Osteocyte (in vitro differentiated cells): Measurements from ENCODE around the gene FABP6. TPM values are rescaled to one million over a fixed set of nuclear protein-coding genes. Genes with fewer than 3 reads are reported as not detected.

Experiments
- DNase-seq: peaks from one replicate; pipeline ENCODE4 v3.0.0; 2021; ENCODE audit warnings: mixed read lengths; ENCODE audit not compliant: unreplicated experiment; ENCODE audit errors: extremely low spot score
- H3K27ac Mint-ChIP-seq: one replicate; pipeline ENCODE4 v1.8.0; 2021; ENCODE audit warnings: mild to moderate bottlenecking, mixed read lengths; ENCODE audit not compliant: unreplicated experiment
- H3K27me3 Mint-ChIP-seq: one replicate; pipeline ENCODE4 v1.8.0; 2021; ENCODE audit warnings: mixed read lengths; ENCODE audit not compliant: unreplicated experiment
- H3K36me3 Mint-ChIP-seq: one replicate; pipeline ENCODE4 v1.8.0; 2021; ENCODE audit warnings: mixed read lengths; ENCODE audit not compliant: unreplicated experiment
- H3K4me1 Mint-ChIP-seq: one replicate; pipeline ENCODE4 v1.8.0; 2021; ENCODE audit warnings: mixed read lengths; ENCODE audit not compliant: unreplicated experiment
- H3K4me3 Mint-ChIP-seq: one replicate; pipeline ENCODE4 v1.8.0; 2021; ENCODE audit warnings: mild to moderate bottlenecking, moderate library complexity, mixed read lengths; ENCODE audit not compliant: unreplicated experiment
- H3K9me3 Mint-ChIP-seq: one replicate; pipeline ENCODE4 v1.8.0; 2021; ENCODE audit warnings: mixed read lengths; ENCODE audit not compliant: unreplicated experiment
- total RNA-seq: library from RNA; stranded (reverse); gene quantifications from 2 replicates; pipeline ENCODE4 v1.2.1, GENCODE V29; 2021
- TF ChIP-seq, protein P1 (sequence below): fragments of 200-600 bp; sonication (generic); IDR thresholded peaks from 2 replicates; pipeline ENCODE4 v1.5.0; 2021; ENCODE audit warnings: antibody characterized with exemption, mild to moderate bottlenecking, moderate library complexity

Gene FABP6
- total RNA-seq, 1 donor from 2014 or later: not detected

- Mint-ChIP-seq H3K4me3 (no peak overlapping the region), H3K36me3 (peaks cover 5% of the 10 kb centered on the region), H3K27ac (no peak overlapping the region), H3K27me3 (no peaks in the 10 kb centered on the region), H3K9me3 (no peaks in the 10 kb centered on the region), H3K4me1 (peaks cover 33% of the 10 kb centered on the region)
- TF ChIP-seq, protein P1, sequence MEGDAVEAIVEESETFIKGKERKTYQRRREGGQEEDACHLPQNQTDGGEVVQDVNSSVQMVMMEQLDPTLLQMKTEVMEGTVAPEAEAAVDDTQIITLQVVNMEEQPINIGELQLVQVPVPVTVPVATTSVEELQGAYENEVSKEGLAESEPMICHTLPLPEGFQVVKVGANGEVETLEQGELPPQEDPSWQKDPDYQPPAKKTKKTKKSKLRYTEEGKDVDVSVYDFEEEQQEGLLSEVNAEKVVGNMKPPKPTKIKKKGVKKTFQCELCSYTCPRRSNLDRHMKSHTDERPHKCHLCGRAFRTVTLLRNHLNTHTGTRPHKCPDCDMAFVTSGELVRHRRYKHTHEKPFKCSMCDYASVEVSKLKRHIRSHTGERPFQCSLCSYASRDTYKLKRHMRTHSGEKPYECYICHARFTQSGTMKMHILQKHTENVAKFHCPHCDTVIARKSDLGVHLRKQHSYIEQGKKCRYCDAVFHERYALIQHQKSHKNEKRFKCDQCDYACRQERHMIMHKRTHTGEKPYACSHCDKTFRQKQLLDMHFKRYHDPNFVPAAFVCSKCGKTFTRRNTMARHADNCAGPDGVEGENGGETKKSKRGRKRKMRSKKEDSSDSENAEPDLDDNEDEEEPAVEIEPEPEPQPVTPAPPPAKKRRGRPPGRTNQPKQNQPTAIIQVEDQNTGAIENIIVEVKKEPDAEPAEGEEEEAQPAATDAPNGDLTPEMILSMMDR: no peak
- no peak for DNase-seq
These were observed 55.1 kb downstream of the FABP6 start for GRCh38 chr5:160284291-160284873.

DNA sequence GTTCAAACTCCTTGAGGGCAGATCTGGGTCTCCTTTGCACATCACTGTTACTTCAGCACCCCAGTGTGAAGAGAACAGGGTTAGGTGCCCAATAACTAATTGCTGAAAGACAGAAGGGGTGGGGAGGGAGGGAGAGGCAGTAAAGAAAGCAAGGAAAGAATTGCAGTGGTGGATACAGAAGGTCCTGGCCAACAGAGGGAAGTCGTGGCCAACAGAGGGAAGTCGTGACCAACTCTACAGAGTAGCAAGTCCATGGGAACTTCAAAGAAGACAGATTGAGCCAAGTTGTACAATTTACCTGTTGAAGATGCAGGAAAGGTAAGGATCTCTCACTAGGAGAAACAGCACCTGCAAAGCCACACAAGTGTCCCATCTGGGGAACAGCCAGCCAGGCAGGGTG, 56.0 kb downstream of the FABP6 start:
- H3K27me3 Mint-ChIP-seq: no peaks in the 10 kb centered on the region
- peaks cover 2% of the 10 kb centered on the region for H3K36me3 Mint-ChIP-seq
- H3K9me3 Mint-ChIP-seq: no peaks in the 10 kb centered on the region
- H3K27ac Mint-ChIP-seq: no peak overlapping the region
- no peak overlapping the region for H3K4me3 Mint-ChIP-seq
- peaks cover 33% of the 10 kb centered on the region for H3K4me1 Mint-ChIP-seq
- TF ChIP-seq, protein P1: no peak
- DNase-seq: no peak

DNA sequence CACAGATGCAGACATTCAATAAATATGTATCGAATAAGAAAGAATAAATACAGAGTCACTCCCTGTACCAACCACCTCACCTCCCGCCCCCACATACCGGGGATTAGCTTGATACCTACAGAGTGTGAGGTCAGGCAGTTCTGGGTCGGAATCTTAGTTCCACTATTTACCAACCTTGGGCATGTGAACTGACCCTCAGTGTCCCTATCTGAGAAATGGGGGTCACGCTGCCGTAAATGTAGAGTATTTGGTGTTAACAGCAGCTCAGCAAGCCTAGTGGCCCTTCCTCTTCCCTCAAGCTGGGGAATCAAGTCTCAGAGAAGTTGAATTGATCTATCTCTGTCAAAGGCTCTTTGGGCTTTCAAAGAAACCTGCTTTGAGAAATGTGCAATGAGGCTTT, 57.6 kb downstream of the FABP6 start:
- no peaks in the 10 kb centered on the region for H3K9me3 Mint-ChIP-seq
- H3K27me3 Mint-ChIP-seq: no peaks in the 10 kb centered on the region
- TF ChIP-seq, protein P1: no peak
- H3K27ac Mint-ChIP-seq: peak overlapping the region; percentile 83
- no peak for DNase-seq
- no peak overlapping the region for H3K4me3 Mint-ChIP-seq
- H3K4me1 Mint-ChIP-seq: peaks cover 27% of the 10 kb centered on the region
- H3K36me3 Mint-ChIP-seq: peaks cover 2% of the 10 kb centered on the region

- Mint-ChIP-seq H3K4me1 (peaks cover 27% of the 10 kb centered on the region), H3K36me3 (peaks cover 2% of the 10 kb centered on the region), H3K4me3 (peak overlapping the region; percentile 40), H3K9me3 (no peaks in the 10 kb centered on the region), H3K27ac (peak overlapping the region; percentile 83), H3K27me3 (no peaks in the 10 kb centered on the region)
- TF ChIP-seq, protein P1: no peak
- no peak for DNase-seq
These were observed 58.2 kb downstream of the FABP6 start for GRCh38 chr5:160287378-160288051.

Other genes with a start within 250 kb of the FABP6 start
- gene TTC1, start 220.4 kb upstream of the FABP6 start, total RNA-seq: 49.4 and 49.9 TPM in 2 replicates
- gene PWWP2A, start 110.1 kb upstream of the FABP6 start, total RNA-seq: 21.9 and 22.3 TPM in 2 replicates
- gene CCNJL, start 83.1 kb downstream of the FABP6 start, total RNA-seq: 8.2 and 8.4 TPM in 2 replicates
- gene C1QTNF2, start 141.1 kb downstream of the FABP6 start, total RNA-seq: 0.16 and 0.19 TPM in 2 replicates
- 4.3 and 6.2 TPM in 2 replicates for gene FAM200C, start 170.5 kb downstream of the FABP6 start, total RNA-seq
- 34.8 and 54.1 TPM in 2 replicates for gene SLU7, start 189.6 kb downstream of the FABP6 start, total RNA-seq
- 20.7 and 21.3 TPM in 2 replicates for gene PTTG1, start 192.3 kb downstream of the FABP6 start, total RNA-seq